Esophagus muscularis mucosa (tissue), 3 donors: ENCODE data around the gene DDX56.

Experiments
- EP300 ChIP-seq: sonication (generic); formaldehyde crosslinking; IDR thresholded peaks from one replicate; pipeline ENCODE4 v1.6.1; 2017; ENCODE audit warnings: antibody characterized with exemption
- TF ChIP-seq, protein P1 (sequence below), 3 experiments: fragments of 200-600 bp in 2 of 3; fragments of 450-650 bp in 1 of 3; sonication (generic) in 2 of 3; IDR thresholded peaks; one replicate each; pipeline ENCODE4 v1.5.1; 2017 to 2019; ENCODE audit warnings: antibody characterized with exemption in 3 of 3, mild to moderate bottlenecking in 2 of 3, moderate library complexity in 1 of 3

DNA sequence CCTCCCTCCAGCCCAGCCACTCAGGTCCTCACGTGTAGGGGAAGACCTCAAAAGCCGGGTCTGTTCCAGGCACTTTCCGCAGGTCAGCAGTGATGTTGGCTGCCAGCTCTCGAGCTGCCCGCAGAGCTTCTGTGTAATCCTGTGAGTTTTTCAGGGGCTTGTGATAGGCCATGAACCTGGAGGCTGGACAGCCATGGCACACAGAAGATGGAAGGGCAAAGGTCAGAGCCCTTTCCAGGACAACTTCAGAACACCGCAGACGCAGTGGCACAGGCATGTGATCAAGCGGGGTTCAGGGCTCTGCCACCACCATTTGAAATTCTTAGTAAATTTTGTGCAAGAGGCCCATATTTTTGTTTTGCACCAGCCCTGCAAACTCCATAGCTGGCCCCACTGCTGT is 56.5 kb downstream of the DDX56 start:
- TF ChIP-seq, protein P1, sequence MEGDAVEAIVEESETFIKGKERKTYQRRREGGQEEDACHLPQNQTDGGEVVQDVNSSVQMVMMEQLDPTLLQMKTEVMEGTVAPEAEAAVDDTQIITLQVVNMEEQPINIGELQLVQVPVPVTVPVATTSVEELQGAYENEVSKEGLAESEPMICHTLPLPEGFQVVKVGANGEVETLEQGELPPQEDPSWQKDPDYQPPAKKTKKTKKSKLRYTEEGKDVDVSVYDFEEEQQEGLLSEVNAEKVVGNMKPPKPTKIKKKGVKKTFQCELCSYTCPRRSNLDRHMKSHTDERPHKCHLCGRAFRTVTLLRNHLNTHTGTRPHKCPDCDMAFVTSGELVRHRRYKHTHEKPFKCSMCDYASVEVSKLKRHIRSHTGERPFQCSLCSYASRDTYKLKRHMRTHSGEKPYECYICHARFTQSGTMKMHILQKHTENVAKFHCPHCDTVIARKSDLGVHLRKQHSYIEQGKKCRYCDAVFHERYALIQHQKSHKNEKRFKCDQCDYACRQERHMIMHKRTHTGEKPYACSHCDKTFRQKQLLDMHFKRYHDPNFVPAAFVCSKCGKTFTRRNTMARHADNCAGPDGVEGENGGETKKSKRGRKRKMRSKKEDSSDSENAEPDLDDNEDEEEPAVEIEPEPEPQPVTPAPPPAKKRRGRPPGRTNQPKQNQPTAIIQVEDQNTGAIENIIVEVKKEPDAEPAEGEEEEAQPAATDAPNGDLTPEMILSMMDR (IDR thresholded peaks at IDR 0.05), result no peak
- TF ChIP-seq EP300, result no peak
